CD4-positive, alpha-beta T cell (primary cell): ENCODE results near the gene GNAS-AS1. TPM values are rescaled to one million over a fixed set of nuclear protein-coding genes. Genes with fewer than 3 reads are reported as not detected.

ENCODE experiments used
- ATAC-seq: fragments of 200-7000 bp; cut with Tn5 transposase; one replicate; pipeline ENCODE4 v1.10.0; 2022; ENCODE audit warnings: mild to moderate bottlenecking; ENCODE audit not compliant: poor library complexity
- CTCF ChIA-PET: fragments of 350-600 bp; sonication (Branson Sonifier 250); formaldehyde crosslinking; loops from one replicate; lab custom pipeline; 2021; ENCODE audit warnings: antibody characterized with exemption, inconsistent platforms; lab: Charles Lee
- POLR2A ChIA-PET: fragments of 350-600 bp; sonication (Branson Sonifier 250); formaldehyde crosslinking; loops from one replicate; lab custom pipeline; 2021; ENCODE audit warnings: antibody characterized with exemption, inconsistent platforms; lab: Charles Lee
- DNase-seq, 14 experiments: peaks; one replicate each; pipeline ENCODE4 v3.0.0-alpha.2; 2013 to 2020; ENCODE audit warnings: mixed read lengths in 2 of 14
- H3K27ac ChIP-seq, 2 donors: one replicate each; pipeline versions ENCODE4 v1.5.1 to v1.7.0; 2013; ENCODE audit warnings: low read length in 2 of 2, low read depth in 1 of 2, mild to moderate bottlenecking in 1 of 2
- H3K27me3 ChIP-seq, 2 experiments: 1 replicate in 1 of 2; 2 replicates in 1 of 2; pipeline versions ENCODE4 v1.6.1 to v1.7.0; 2013; ENCODE audit warnings: low read length in 2 of 2, control low read depth in 1 of 2, mild to moderate bottlenecking in 1 of 2, moderate library complexity in 1 of 2; ENCODE audit not compliant: insufficient read depth in 2 of 2, control insufficient read depth in 1 of 2
- H3K36me3 ChIP-seq: one replicate; pipeline ENCODE4 v1.6.1; 2013; ENCODE audit warnings: low read length, control low read depth; ENCODE audit not compliant: insufficient read depth
- H3K4me1 ChIP-seq: one replicate; pipeline ENCODE4 v1.6.1; 2013; ENCODE audit warnings: low read length, control low read depth; ENCODE audit not compliant: insufficient read depth
- H3K4me3 ChIP-seq: one replicate; pipeline ENCODE4 v1.5.1; 2013; ENCODE audit warnings: mild to moderate bottlenecking, low read length, moderate library complexity
- H3K9me3 ChIP-seq, 2 experiments: 1 replicate in 1 of 2; 2 replicates in 1 of 2; pipeline versions ENCODE4 v1.6.1 to v1.7.0; 2013; ENCODE audit warnings: low read length in 2 of 2, mild to moderate bottlenecking in 2 of 2, control low read depth in 1 of 2, moderate library complexity in 1 of 2; ENCODE audit not compliant: control insufficient read depth in 1 of 2, insufficient read depth in 1 of 2
- H3K27ac Mint-ChIP-seq: one replicate; pipeline ENCODE4 v1.8.0; 2020; ENCODE audit warnings: mixed read lengths
- H3K27me3 Mint-ChIP-seq: one replicate; pipeline ENCODE4 v1.8.0; 2021; ENCODE audit warnings: mixed read lengths
- H3K36me3 Mint-ChIP-seq: one replicate; pipeline ENCODE4 v1.8.0; 2021; ENCODE audit warnings: low read depth, mixed read lengths
- H3K4me1 Mint-ChIP-seq: one replicate; pipeline ENCODE4 v1.8.0; 2021; ENCODE audit warnings: low read depth, mixed read lengths
- H3K4me3 Mint-ChIP-seq: one replicate; pipeline ENCODE4 v1.8.0; 2020; ENCODE audit warnings: mild to moderate bottlenecking, mixed read lengths
- H3K9me3 Mint-ChIP-seq: one replicate; pipeline ENCODE4 v1.8.0; 2020; ENCODE audit warnings: mixed read lengths
- CTCF ChIP-seq: fragments of 200-600 bp; IDR thresholded peaks from one replicate; pipeline ENCODE4 v1.8.0; 2022; ENCODE audit warnings: antibody characterized with exemption, mild to moderate bottlenecking
- intact Hi-C, 2 experiments: fragments of 100-400 bp; cut with DNase I in 1 of 2; cut with micrococcal nuclease in 1 of 2; formaldehyde crosslinking; loops; one replicate each; pipeline versions ENCODE4 v1.15.1 to v1.9.0; 2023 to 2025; cut with DNase I, micrococcal nuclease
- total RNA-seq, 174 experiments: library from RNA in 2 of 174; stranded (reverse) in 2 of 174; gene quantifications; one replicate each; pipeline ENCODE4 v1.2.3 and lab custom pipeline; 2021 to 2026

The GNAS-AS1 gene
- total RNA-seq, 2 experiments from 2014 or later = not detected

- Histone ChIP-seq H3K4me3 (no peak overlapping the region), H3K36me3 (no peaks in the 10 kb centered on the region), H3K27ac (no peak overlapping the region), H3K9me3 (peaks cover 0 to under 1% of the 10 kb centered on the region in 2 experiments), H3K4me1 (no peaks in the 10 kb centered on the region), H3K27me3 (no peaks in the 10 kb centered on the region)
- Mint-ChIP-seq H3K4me3 (no peak overlapping the region), H3K9me3 (no peaks in the 10 kb centered on the region), H3K4me1 (no peaks in the 10 kb centered on the region), H3K27ac (no peak overlapping the region), H3K27me3 (no peaks in the 10 kb centered on the region), H3K36me3 (no peaks in the 10 kb centered on the region)
- intact Hi-C loops = no loop called here
- no peak for DNase-seq
- ChIA-PET POLR2A (no interaction called here), CTCF (no interaction called here)
- TF ChIP-seq CTCF = no peak
- ATAC-seq = no peak
Observed at GRCh38 chr20:58826271-58826670, 24.4 kb downstream of the GNAS-AS1 start.

GRCh38 chr20:58825450-58825849 lies 25.3 kb downstream of the GNAS-AS1 start:
- ATAC-seq = no peak
- Histone ChIP-seq H3K36me3 (no peaks in the 10 kb centered on the region), H3K27me3 (no peaks in the 10 kb centered on the region), H3K9me3 (peaks cover 0 to 6% of the 10 kb centered on the region in 2 experiments), H3K27ac (no peak overlapping the region), H3K4me3 (no peak overlapping the region), H3K4me1 (no peaks in the 10 kb centered on the region)
- intact Hi-C loops = no loop called here
- Mint-ChIP-seq H3K9me3 (no peaks in the 10 kb centered on the region), H3K27me3 (no peaks in the 10 kb centered on the region), H3K36me3 (no peaks in the 10 kb centered on the region), H3K4me3 (no peak overlapping the region), H3K4me1 (no peaks in the 10 kb centered on the region), H3K27ac (no peak overlapping the region)
- no peak for DNase-seq
- POLR2A ChIA-PET = no interaction called here
- TF ChIP-seq CTCF = no peak
- CTCF ChIA-PET = no interaction called here

- no peaks in the 10 kb centered on the region for H3K4me1 ChIP-seq
- CTCF ChIA-PET = no interaction called here
- POLR2A ChIA-PET = no interaction called here
Observed at GRCh38 chr20:58824843-58825242, 25.9 kb downstream of the GNAS-AS1 start.

More at GRCh38 chr20:58824843-58825242, 25.9 kb downstream of the GNAS-AS1 start:
- H3K36me3 Mint-ChIP-seq = no peaks in the 10 kb centered on the region
- H3K4me1 Mint-ChIP-seq = no peaks in the 10 kb centered on the region
- H3K9me3 Mint-ChIP-seq = no peaks in the 10 kb centered on the region
- intact Hi-C loops = no loop called here
- DNase-seq = no peak
- H3K27ac Mint-ChIP-seq = no peak overlapping the region
- TF ChIP-seq CTCF = no peak
- no peak for ATAC-seq
- Histone ChIP-seq H3K4me3 (no peak overlapping the region), H3K27ac (no peak overlapping the region), H3K36me3 (no peaks in the 10 kb centered on the region), H3K27me3 (no peaks in the 10 kb centered on the region), H3K9me3 (peaks cover 0 to 11% of the 10 kb centered on the region in 2 experiments)
- no peaks in the 10 kb centered on the region for H3K27me3 Mint-ChIP-seq
- no peak overlapping the region for H3K4me3 Mint-ChIP-seq
